Activated T-helper 1 cell treated with anti-CD3 and anti-CD28 coated beads, Interleukin-2, amount 50 U/mL, for 16 hours (primary cell): ENCODE measurements around the gene OTUD3.
"Not testable (repeated sequence)": the region's sequence is repeated elsewhere in the genome, so short reads cannot be mapped to it uniquely, and the experiment has no call there.

ENCODE experiments used
- DNase-seq, 2 donors: peaks; one replicate each; pipeline ENCODE4 v3.0.0-alpha.2; 2020; ENCODE audit warnings: low read depth in 1 of 2, low spot score in 1 of 2

The OTUD3 gene

DNA sequence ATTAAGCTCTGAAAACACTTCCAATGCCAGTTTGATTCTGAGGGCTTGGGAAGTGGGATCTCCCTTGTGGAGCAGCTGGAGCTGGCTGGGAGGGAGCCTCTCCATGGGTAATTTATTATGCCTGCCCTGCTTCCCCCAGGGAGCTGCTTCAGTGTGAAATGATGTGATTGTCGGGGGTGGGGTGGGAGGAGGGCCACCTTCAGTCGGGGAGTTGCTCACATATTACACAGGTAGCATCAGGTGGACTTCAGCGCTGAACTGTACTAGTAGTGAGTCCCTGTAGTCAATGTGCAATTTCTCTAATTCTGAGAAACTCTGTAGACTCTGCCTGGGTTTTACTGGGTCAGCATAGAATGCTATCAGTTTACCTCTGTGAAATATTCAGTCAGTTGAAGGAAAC lies 28.5 kb downstream of the OTUD3 start:
- DNase-seq: no peak

DNA sequence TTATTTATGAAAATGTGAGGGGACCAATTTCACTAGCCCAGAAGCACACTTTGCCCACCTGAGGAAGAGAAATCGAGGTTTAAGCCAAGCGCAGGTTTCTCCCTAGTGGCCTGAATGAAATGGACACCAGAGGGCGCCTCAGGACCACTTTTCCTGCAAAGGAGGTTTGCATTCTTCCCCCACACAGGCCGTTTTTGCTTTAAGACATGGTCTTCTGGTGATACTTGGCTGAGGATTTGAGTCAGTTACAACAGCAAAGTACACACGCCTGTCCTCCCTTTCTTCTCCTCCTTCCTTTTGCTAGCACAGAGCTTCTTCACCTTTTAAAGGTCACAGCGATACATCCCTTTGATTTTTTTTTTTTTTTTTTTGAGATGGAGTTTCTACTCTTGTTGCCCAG lies 35.9 kb downstream of the OTUD3 start:
- peak; percentile 65 to 70 for DNase-seq

- no peak for DNase-seq
Observed at GRCh38 chr1:19920132-19920710, 38.0 kb downstream of the OTUD3 start.

DNA sequence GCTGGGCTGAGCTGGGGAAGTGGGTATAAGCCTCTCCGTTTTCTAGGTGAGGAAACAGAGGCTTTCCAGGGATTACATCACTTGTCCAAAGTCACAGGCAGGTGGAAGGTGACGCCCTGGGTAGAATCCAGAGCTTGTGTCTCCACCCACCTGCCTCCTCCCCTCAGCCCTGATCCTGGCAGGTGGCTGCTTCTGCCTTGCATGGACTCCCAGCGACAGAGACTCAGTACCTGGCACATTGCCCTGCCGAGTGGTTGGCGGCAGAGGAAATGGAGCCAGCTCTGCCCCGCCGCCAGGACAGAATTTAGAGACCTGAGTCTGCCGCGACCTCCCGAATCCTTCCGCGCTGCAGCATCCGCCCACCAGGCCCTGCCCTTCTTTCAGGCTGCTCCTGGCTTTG lies 39.1 kb downstream of the OTUD3 start:
- no peak for DNase-seq

GRCh38 chr1:19922015-19922688 lies 40.0 kb downstream of the OTUD3 start:
- no peak for DNase-seq

DNA sequence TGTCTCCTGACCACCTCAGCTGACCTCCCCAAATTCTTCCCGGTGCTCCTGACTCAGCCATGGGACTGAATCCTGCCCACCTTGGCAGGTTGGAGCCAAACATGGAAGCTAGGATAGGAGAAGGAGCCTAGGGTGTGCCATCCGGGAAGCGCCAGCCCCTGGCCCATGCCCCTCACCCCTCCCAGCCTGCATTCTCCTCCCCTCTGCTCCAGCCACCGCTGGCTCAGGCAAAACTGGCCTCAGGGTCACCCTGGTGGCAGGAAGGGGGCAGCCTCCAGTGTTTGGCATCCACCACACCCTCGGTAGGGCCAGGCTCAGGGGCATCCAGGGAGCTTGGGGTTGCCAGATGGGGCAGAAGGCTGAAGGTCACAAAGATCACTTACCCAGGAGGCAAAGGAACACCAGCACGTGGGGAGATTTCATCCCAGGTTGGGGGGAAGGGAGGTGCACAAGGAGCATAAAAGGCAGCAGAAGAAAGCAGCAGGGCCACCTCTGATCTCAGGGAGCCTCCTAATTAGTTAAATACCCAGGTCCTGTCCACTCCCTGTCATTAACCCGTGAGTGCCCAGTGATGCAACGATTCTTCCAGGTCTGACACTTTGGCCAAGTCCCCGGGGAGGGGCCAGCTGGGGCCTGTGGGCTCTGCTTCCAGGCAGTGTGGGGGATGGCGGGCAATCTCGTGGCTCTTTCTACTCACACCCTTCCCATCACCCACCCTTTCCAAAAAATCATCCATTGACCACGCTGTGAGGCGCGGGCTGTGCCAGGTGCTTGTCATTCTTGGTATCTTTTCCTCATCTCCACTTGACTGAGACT lies 41.1 kb downstream of the OTUD3 start, which contains the start of gene PLA2G2E:
Gene PLA2G2E (minus strand): TSS at position 481 of the 816 bp plus-strand sequence. CDS start 58 bp downstream, at position 423.
- no peak for DNase-seq

DNA sequence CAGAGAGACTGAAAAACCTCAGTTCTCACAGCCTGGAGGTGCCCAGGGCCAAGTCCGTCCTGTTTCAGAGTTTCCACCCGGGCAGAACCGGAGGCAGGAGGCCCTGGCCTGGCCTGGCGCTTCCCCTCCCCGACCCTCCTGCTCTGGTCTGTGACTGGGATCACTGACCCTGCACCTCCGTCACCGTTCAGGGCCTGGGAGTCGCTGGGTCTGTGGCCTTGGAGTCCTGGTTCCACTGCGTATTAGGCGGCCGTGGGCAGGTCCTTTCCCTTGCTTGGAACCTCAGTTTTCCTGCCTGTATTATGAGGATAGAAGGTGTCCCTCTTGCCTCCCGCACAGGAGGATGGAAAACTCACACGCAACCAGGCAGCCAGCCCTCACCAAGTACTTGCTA lies 41.8 kb downstream of the OTUD3 start:
- DNase-seq: no peak

DNA sequence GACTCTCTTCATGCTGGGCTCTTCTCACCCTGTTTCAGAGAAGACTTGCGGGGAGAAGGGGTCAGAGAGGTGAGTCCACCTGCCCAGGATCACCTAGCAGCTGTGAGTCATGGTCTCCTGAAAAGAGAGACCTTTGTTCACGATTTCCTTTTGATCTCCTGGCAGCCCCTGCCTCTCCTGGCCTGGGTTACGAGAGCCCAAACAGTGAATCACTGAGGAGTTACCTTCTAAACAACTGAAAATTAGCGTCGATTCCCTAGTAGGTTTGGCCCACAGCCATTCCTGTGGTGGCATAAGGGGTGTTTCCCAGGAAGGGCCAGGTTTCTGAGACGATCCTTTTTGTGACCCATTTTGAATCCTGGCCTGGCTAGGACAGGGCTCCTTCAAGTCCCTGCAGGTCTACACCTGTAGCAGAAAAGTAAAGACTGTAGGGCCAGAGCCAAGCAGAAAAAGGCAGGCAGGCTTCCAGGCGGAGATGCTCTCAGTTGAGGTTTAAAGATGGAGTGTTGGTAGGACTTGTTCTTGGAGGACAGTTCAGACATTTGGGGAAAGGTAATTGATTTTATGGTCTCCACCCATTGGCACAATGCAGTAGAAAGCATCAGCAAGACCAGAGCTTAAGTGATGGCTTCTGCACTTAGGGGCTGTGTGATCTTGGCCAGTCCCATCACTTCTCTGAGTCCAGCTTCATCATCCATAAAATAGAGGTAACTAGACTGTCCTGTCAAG lies 43.3 kb downstream of the OTUD3 start:
- DNase-seq: no peak

DNA sequence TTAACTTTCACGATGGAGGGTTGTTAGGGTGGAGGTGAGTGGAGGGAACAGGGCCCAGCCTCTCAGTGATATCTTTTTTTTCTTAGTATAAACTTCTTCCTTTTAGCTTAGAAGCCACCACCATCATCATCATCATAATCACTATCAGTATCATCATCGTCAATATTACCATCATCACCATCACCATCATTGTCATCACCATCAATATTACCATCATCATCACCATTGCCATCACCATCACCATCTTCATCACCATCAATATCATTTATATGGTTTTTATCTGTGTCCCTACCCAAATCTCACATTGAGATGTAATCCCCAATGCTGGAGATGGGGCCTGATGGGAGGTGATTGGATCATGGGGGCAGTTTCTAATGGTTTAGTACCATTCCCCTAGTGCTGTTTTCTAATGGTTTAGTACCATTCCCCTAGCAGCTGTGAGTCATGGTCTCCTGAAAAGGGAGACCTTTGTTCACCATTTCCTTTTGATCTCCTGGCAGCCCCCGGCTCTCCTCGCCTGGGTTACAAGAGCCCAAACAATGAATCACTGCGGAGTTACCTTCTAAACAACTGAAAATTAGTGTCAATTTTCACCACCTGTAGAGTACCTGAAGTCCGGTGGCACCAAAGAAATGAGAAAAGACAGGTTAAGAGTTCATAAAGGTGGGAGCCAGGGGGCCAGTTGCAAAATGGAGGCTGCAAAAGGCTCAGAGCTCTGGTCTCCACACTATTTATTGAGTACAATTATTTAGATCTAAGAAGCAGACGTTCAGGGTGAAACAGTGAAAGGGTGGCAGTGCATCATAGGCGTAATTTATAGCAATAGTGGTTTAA lies 44.3 kb downstream of the OTUD3 start:
- DNase-seq: no peak

GRCh38 chr1:19927130-19927421 lies 44.9 kb downstream of the OTUD3 start:
- DNase-seq: not testable (repeated sequence)

- no peak for DNase-seq
Observed at GRCh38 chr1:19932866-19933265, 50.7 kb downstream of the OTUD3 start.

DNA sequence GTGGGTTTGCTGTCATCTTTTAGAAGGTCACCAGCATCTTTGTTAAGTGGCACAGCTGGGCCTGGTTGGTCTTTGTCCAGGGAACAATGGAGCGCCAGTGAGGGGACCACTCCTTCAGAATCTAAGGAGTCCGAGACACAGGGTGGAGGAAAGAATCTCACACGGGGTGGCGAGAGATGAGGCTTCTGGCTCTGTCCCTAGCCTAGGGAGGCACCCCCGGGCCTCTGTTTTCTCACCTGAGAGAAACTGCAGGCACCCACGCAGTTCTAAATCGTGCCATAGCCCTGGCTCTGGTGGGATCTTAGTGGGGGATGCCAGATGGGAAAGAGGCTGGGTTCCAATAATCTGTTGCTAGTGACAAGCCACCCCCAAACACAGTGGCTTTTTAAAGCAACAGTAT lies 52.1 kb downstream of the OTUD3 start:
- no peak for DNase-seq

- DNase-seq: no peak
Observed at GRCh38 chr1:19936061-19936750, 54.0 kb downstream of the OTUD3 start.

DNA sequence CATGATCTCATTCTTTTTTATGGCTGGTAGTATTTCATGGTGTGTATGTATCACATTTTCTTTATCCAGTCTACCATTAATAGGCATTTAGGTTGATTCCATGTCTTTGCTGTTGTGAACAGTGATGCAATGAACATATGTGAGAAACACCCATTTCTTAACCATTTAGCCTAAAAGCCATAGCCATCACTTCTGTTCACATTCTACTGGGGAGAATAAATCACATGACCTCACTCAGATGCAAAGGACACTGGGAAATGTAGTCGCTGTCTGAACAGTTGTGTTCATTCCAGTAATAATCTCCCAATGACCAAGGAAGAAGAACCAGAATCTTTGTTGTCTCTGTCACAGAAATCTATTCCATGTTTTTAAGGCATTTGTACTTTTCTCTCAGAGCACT lies 56.3 kb downstream of the OTUD3 start:
- DNase-seq: no peak

GRCh38 chr1:19940486-19941205 lies 58.5 kb downstream of the OTUD3 start:
- DNase-seq: no peak

GRCh38 chr1:19941206-19941568 lies 59.0 kb downstream of the OTUD3 start:
- DNase-seq: no peak

DNA sequence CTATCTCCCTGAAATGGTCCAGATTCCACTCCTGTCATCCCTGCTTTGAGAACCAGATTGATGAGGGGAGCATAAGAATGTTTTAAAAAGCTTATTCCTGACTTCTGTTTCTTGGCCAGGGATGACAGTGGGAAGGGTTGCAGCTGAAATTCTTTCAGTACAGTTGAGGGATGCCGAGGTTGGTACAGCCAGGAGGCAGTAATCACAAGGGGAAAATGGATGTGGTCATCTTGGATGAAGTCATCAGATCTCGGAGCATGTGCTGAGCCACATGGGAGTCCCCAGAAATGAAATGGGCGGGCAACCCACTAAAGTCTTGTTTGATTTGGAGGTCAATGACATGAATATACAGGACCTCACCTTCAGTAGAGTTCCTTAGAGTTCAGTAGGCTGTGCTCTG lies 59.9 kb downstream of the OTUD3 start:
- DNase-seq: no peak

DNA sequence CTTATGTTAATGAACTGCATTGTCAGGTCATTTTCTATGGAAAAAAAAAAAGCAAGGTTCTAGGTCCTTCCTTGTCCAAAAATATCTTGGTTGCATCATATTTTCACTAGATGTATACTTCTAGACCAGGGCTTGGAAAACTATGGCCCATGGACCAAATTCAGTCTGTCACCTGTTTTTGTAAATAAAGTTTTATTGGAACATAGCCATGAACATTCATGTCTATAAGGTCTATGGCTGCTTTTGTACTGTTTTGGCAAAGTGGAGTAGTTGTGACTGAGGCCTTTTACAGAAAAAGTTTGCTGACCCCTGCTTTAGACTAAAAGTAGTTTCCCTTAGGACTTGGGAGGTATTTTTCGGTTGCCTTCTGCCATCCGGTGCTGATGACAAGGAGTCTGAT lies 60.5 kb downstream of the OTUD3 start:
- no peak for DNase-seq

DNA sequence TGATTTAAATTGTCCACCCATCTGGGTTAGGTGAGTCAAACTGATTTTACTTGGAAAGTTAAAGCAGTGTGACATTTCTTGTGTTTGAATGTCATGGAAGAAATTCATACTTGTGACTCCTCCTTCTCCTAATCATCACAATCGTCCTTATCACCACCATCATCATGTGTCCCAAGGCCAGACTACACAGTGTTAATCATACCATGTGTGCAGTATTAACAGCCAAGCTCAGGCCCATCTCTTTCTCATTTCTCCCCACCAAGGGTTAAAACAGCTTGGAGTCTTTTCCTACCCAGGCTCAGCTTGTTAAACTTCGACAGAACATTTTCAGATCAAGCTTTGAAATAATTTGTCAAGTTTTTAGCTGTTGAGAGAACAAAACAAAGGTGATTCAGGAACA lies 63.7 kb downstream of the OTUD3 start:
- DNase-seq: no peak

- DNase-seq: no peak
Observed at GRCh38 chr1:19946331-19946751, 64.1 kb downstream of the OTUD3 start.
